DOHH2 (cell line): ENCODE results near the gene HHAT.

ENCODE experiments used
- H3F3A ChIP-seq: fragments of 200-600 bp; sonication (generic), shearing (Covaris generic); 2 replicates; pipeline ENCODE4 v1.6.0; 2016; ENCODE audit warnings: antibody characterized with exemption, mild to moderate bottlenecking; ENCODE audit not compliant: control insufficient read depth, insufficient read depth
- H3K27ac ChIP-seq: fragments of 200-600 bp; sonication (generic); 2 replicates; pipeline ENCODE4 v1.5.1; 2014; ENCODE audit warnings: low read depth, mild to moderate bottlenecking, low read length, moderate library complexity
- H3K27me3 ChIP-seq: fragments of 200-600 bp; sonication (generic); 2 replicates; pipeline ENCODE4 v1.6.1; 2014; ENCODE audit warnings: mild to moderate bottlenecking, low read length, mixed read lengths; ENCODE audit not compliant: control insufficient read depth
- H3K36me3 ChIP-seq: fragments of 200-600 bp; sonication (generic); 2 replicates; pipeline ENCODE4 v1.6.1; 2014; ENCODE audit warnings: mild to moderate bottlenecking, low read length, moderate library complexity, mixed read lengths; ENCODE audit not compliant: control insufficient read depth
- H3K4me1 ChIP-seq: fragments of 200-600 bp; sonication (generic); 2 replicates; pipeline ENCODE4 v1.6.1; 2014; ENCODE audit warnings: mild to moderate bottlenecking, low read length, mixed read lengths; ENCODE audit not compliant: control insufficient read depth
- H3K4me2 ChIP-seq: fragments of 200-600 bp; sonication (generic); 2 replicates; pipeline ENCODE4 v1.6.0; 2014; ENCODE audit warnings: mild to moderate bottlenecking, low read length, moderate library complexity
- H3K4me3 ChIP-seq: fragments of 200-600 bp; sonication (generic); 2 replicates; pipeline ENCODE4 v1.5.1; 2014; ENCODE audit warnings: mild to moderate bottlenecking, low read length, mixed read lengths
- H3K79me2 ChIP-seq: fragments of 200-600 bp; sonication (generic); 2 replicates; pipeline ENCODE4 v1.6.1; 2014; ENCODE audit warnings: mild to moderate bottlenecking, low read length, mixed read lengths; ENCODE audit not compliant: control insufficient read depth
- H3K9me2 ChIP-seq: fragments of 200-600 bp; sonication (generic); replicated peaks from 2 replicates; pipeline ENCODE4 v1.6.1; 2014; ENCODE audit warnings: mild to moderate bottlenecking, low read length, mixed read lengths; ENCODE audit not compliant: control insufficient read depth
- H3K9me3 ChIP-seq: fragments of 200-600 bp; sonication (generic); 2 replicates; pipeline ENCODE4 v1.6.1; 2014; ENCODE audit warnings: antibody characterized with exemption, low read length, mixed read lengths; ENCODE audit not compliant: control insufficient read depth, insufficient read depth
- H4K20me1 ChIP-seq: fragments of 200-600 bp; sonication (generic); 2 replicates; pipeline ENCODE4 v1.6.0; 2014; ENCODE audit warnings: low read depth, mild to moderate bottlenecking, antibody characterized with exemption, low read length, moderate library complexity; ENCODE audit not compliant: control insufficient read depth, insufficient read depth
- CTCF ChIP-seq: fragments of 200-600 bp; sonication (generic); IDR thresholded peaks from one replicate; pipeline ENCODE4 v1.5.1; 2014; ENCODE audit warnings: antibody characterized with exemption, mild to moderate bottlenecking, low read depth, low read length; ENCODE audit not compliant: poor library complexity, severe bottlenecking
- EZH2phosphoT487 ChIP-seq: fragments of 200-600 bp; sonication (generic); IDR thresholded peaks from 2 replicates; pipeline ENCODE4 v1.6.1; 2017; ENCODE audit warnings: borderline replicate concordance, mild to moderate bottlenecking, antibody characterized with exemption, low read length, moderate library complexity, mixed read lengths

HHAT gene

GRCh38 chr1:210684466-210685294 lies 356.0 kb downstream of the HHAT start:
- H3K36me3 ChIP-seq, result no peaks in the 10 kb centered on the region
- H3F3A ChIP-seq, result no peaks in the 10 kb centered on the region
- H3K9me3 ChIP-seq, result no peaks in the 10 kb centered on the region
- H3K9me2 ChIP-seq, result no peaks in the 10 kb centered on the region
- no peak overlapping the region for H3K4me2 ChIP-seq
- H3K27ac ChIP-seq, result no peak overlapping the region
- no peak for TF ChIP-seq CTCF
- no peak for TF ChIP-seq EZH2phosphoT487
- no peaks in the 10 kb centered on the region for H3K79me2 ChIP-seq
- no peaks in the 10 kb centered on the region for H3K27me3 ChIP-seq
- no peaks in the 10 kb centered on the region for H4K20me1 ChIP-seq
- no peaks in the 10 kb centered on the region for H3K4me1 ChIP-seq
- no peak overlapping the region for H3K4me3 ChIP-seq

DNA sequence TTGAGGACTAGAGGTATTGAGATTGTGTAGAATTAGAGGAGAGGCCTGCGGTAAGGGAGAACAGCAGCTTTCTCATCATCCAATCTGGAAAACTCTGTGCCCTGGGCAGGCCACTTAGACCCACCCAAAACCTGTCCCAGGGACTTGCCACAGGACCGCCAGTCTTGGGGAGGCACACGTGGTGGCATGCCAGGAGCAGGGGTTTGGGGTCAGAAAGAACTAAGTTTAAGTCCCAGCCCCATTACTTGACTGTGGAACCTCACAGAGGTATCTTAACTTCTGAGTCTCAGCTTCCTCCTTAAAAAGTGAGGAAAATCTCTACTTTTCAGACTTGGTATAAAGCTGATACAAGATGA lies 356.6 kb downstream of the HHAT start:
- Histone ChIP-seq H3K27me3 (no peaks in the 10 kb centered on the region), H3K4me1 (no peaks in the 10 kb centered on the region), H3K27ac (no peak overlapping the region), H3K9me3 (no peaks in the 10 kb centered on the region), H3K9me2 (no peaks in the 10 kb centered on the region), H3K4me3 (no peak overlapping the region), H3K79me2 (no peaks in the 10 kb centered on the region), H3F3A (no peaks in the 10 kb centered on the region), H3K36me3 (no peaks in the 10 kb centered on the region), H3K4me2 (no peak overlapping the region), H4K20me1 (no peaks in the 10 kb centered on the region)
- no peak for TF ChIP-seq CTCF
- no peak for TF ChIP-seq EZH2phosphoT487

DNA sequence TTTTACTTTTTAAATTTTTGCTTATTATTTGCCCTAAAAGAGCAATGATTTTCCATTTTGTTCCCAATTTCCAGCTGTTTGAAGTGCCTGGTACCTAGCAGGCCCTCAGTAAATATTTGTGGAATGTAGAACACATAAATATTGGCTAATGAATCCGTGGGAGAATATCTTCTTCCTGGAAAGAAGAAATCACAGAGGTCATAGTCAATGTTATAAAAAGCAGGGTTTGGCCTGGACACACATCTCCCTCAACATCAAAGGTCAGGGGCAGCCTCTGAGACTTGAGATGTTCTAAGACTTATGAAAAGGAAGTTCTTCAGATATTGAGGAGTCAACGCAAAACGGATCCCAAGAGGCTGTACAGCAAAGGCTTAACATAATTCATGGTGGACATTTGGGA lies 358.1 kb downstream of the HHAT start:
- H3F3A ChIP-seq, result no peaks in the 10 kb centered on the region
- H3K4me2 ChIP-seq, result no peak overlapping the region
- no peaks in the 10 kb centered on the region for H4K20me1 ChIP-seq
- no peaks in the 10 kb centered on the region for H3K27me3 ChIP-seq
- H3K27ac ChIP-seq, result no peak overlapping the region
- no peaks in the 10 kb centered on the region for H3K9me2 ChIP-seq
- no peaks in the 10 kb centered on the region for H3K36me3 ChIP-seq
- no peaks in the 10 kb centered on the region for H3K9me3 ChIP-seq
- no peaks in the 10 kb centered on the region for H3K4me1 ChIP-seq
- no peak overlapping the region for H3K4me3 ChIP-seq
- TF ChIP-seq EZH2phosphoT487 (no peak), CTCF (no peak)
- H3K79me2 ChIP-seq, result no peaks in the 10 kb centered on the region
